T-helper 2 cell treated with Interferon-gamma antibody and Interleukin-4, amounts not matched to agents 5 μg/mL and 100 μg/mL, for 36 hours (primary cell): ENCODE data around the gene TAX1BP1.

Source experiments
- DNase-seq: peaks from one replicate; pipeline ENCODE4 v3.0.0; 2021; ENCODE audit warnings: low spot score
- H3K27ac Mint-ChIP-seq: one replicate; pipeline ENCODE4 v1.8.0; 2021; ENCODE audit warnings: mild to moderate bottlenecking, mixed read lengths
- H3K27me3 Mint-ChIP-seq: one replicate; pipeline ENCODE4 v1.8.0; 2021; ENCODE audit warnings: low read depth, mixed read lengths
- H3K36me3 Mint-ChIP-seq: one replicate; pipeline ENCODE4 v1.8.0; 2021; ENCODE audit warnings: low read depth, mixed read lengths
- H3K4me1 Mint-ChIP-seq: one replicate; pipeline ENCODE4 v1.8.0; 2021; ENCODE audit warnings: low read depth, mixed read lengths
- H3K4me3 Mint-ChIP-seq: one replicate; pipeline ENCODE4 v1.8.0; 2022; ENCODE audit warnings: mild to moderate bottlenecking, moderate library complexity, mixed read lengths
- H3K9me3 Mint-ChIP-seq: one replicate; pipeline ENCODE4 v1.8.0; 2021; ENCODE audit warnings: mixed read lengths

The TAX1BP1 gene

GRCh38 chr7:27825891-27826290 is 85.9 kb downstream of the TAX1BP1 start:
- no peak for DNase-seq
- Mint-ChIP-seq H3K4me1 (no peaks in the 10 kb centered on the region), H3K27me3 (no peaks in the 10 kb centered on the region), H3K9me3 (no peaks in the 10 kb centered on the region), H3K27ac (no peak overlapping the region), H3K36me3 (peaks cover 19% of the 10 kb centered on the region), H3K4me3 (no peak overlapping the region)

- Mint-ChIP-seq H3K27me3 (no peaks in the 10 kb centered on the region), H3K9me3 (no peaks in the 10 kb centered on the region), H3K27ac (no peak overlapping the region), H3K4me1 (no peaks in the 10 kb centered on the region), H3K4me3 (no peak overlapping the region), H3K36me3 (peaks cover 19% of the 10 kb centered on the region)
- DNase-seq = no peak
Measured at GRCh38 chr7:27826357-27826756, 86.4 kb downstream of the TAX1BP1 start.

GRCh38 chr7:27834179-27834921 is 94.4 kb downstream of the TAX1BP1 start:
- H3K27ac Mint-ChIP-seq = no peak overlapping the region
- H3K4me3 Mint-ChIP-seq = no peak overlapping the region
- DNase-seq = no peak
- H3K9me3 Mint-ChIP-seq = no peaks in the 10 kb centered on the region
- H3K4me1 Mint-ChIP-seq = no peaks in the 10 kb centered on the region
- H3K36me3 Mint-ChIP-seq = peaks cover 2% of the 10 kb centered on the region
- no peaks in the 10 kb centered on the region for H3K27me3 Mint-ChIP-seq

- Mint-ChIP-seq H3K9me3 (no peaks in the 10 kb centered on the region), H3K4me1 (no peaks in the 10 kb centered on the region), H3K27me3 (no peaks in the 10 kb centered on the region), H3K27ac (no peak overlapping the region), H3K36me3 (no peaks in the 10 kb centered on the region), H3K4me3 (no peak overlapping the region)
- no peak for DNase-seq
Measured at GRCh38 chr7:27835376-27835775, 95.4 kb downstream of the TAX1BP1 start.

- Mint-ChIP-seq H3K4me3 (no peak overlapping the region), H3K36me3 (no peaks in the 10 kb centered on the region), H3K27me3 (no peaks in the 10 kb centered on the region), H3K9me3 (no peaks in the 10 kb centered on the region), H3K4me1 (no peaks in the 10 kb centered on the region), H3K27ac (no peak overlapping the region)
- no peak for DNase-seq
Measured at GRCh38 chr7:27836536-27836935, 96.6 kb downstream of the TAX1BP1 start.

GRCh38 chr7:27839099-27839498 is 99.1 kb downstream of the TAX1BP1 start:
- no peaks in the 10 kb centered on the region for H3K4me1 Mint-ChIP-seq
- H3K4me3 Mint-ChIP-seq = no peak overlapping the region
- no peak overlapping the region for H3K27ac Mint-ChIP-seq
- no peaks in the 10 kb centered on the region for H3K9me3 Mint-ChIP-seq
- no peak for DNase-seq
- no peaks in the 10 kb centered on the region for H3K36me3 Mint-ChIP-seq
- H3K27me3 Mint-ChIP-seq = no peaks in the 10 kb centered on the region

GRCh38 chr7:27840313-27840712 is 100.4 kb downstream of the TAX1BP1 start:
- Mint-ChIP-seq H3K4me3 (no peak overlapping the region), H3K36me3 (no peaks in the 10 kb centered on the region)
- no peak for DNase-seq

GRCh38 chr7:27840760-27841364 is 100.9 kb downstream of the TAX1BP1 start:
- no peaks in the 10 kb centered on the region for H3K9me3 Mint-ChIP-seq
- DNase-seq = no peak
- no peaks in the 10 kb centered on the region for H3K27me3 Mint-ChIP-seq
- H3K4me3 Mint-ChIP-seq = no peak overlapping the region
- H3K4me1 Mint-ChIP-seq = no peaks in the 10 kb centered on the region
- no peak overlapping the region for H3K27ac Mint-ChIP-seq
- no peaks in the 10 kb centered on the region for H3K36me3 Mint-ChIP-seq

More at GRCh38 chr7:27840313-27840712, 100.4 kb downstream of the TAX1BP1 start:
- H3K27me3 Mint-ChIP-seq = no peaks in the 10 kb centered on the region
- H3K27ac Mint-ChIP-seq = no peak overlapping the region
- no peaks in the 10 kb centered on the region for H3K4me1 Mint-ChIP-seq
- no peaks in the 10 kb centered on the region for H3K9me3 Mint-ChIP-seq

- Mint-ChIP-seq H3K27me3 (no peaks in the 10 kb centered on the region), H3K4me3 (no peak overlapping the region), H3K4me1 (no peaks in the 10 kb centered on the region), H3K27ac (no peak overlapping the region), H3K36me3 (no peaks in the 10 kb centered on the region), H3K9me3 (no peaks in the 10 kb centered on the region)
- DNase-seq = no peak
Measured at GRCh38 chr7:27842094-27842692, 102.2 kb downstream of the TAX1BP1 start.

GRCh38 chr7:27842851-27843250 is 102.9 kb downstream of the TAX1BP1 start:
- H3K27ac Mint-ChIP-seq = no peak overlapping the region
- H3K4me1 Mint-ChIP-seq = no peaks in the 10 kb centered on the region
- no peaks in the 10 kb centered on the region for H3K36me3 Mint-ChIP-seq
- no peak for DNase-seq
- no peak overlapping the region for H3K4me3 Mint-ChIP-seq
- no peaks in the 10 kb centered on the region for H3K27me3 Mint-ChIP-seq
- H3K9me3 Mint-ChIP-seq = no peaks in the 10 kb centered on the region

GRCh38 chr7:27843584-27844305 is 103.8 kb downstream of the TAX1BP1 start:
- Mint-ChIP-seq H3K27me3 (no peaks in the 10 kb centered on the region), H3K4me1 (no peaks in the 10 kb centered on the region), H3K36me3 (no peaks in the 10 kb centered on the region), H3K9me3 (no peaks in the 10 kb centered on the region), H3K4me3 (no peak overlapping the region), H3K27ac (no peak overlapping the region)
- no peak for DNase-seq

GRCh38 chr7:27846388-27846787 is 106.4 kb downstream of the TAX1BP1 start:
- DNase-seq = no peak
- Mint-ChIP-seq H3K27ac (no peak overlapping the region), H3K4me1 (no peaks in the 10 kb centered on the region)

GRCh38 chr7:27850531-27850930 is 110.6 kb downstream of the TAX1BP1 start:
- Mint-ChIP-seq H3K36me3 (no peaks in the 10 kb centered on the region), H3K27ac (no peak overlapping the region), H3K4me3 (no peak overlapping the region), H3K9me3 (no peaks in the 10 kb centered on the region), H3K27me3 (peaks cover 2% of the 10 kb centered on the region), H3K4me1 (no peaks in the 10 kb centered on the region)
- DNase-seq = no peak

More at GRCh38 chr7:27846388-27846787, 106.4 kb downstream of the TAX1BP1 start:
- no peak overlapping the region for H3K4me3 Mint-ChIP-seq
- H3K9me3 Mint-ChIP-seq = no peaks in the 10 kb centered on the region
- no peaks in the 10 kb centered on the region for H3K27me3 Mint-ChIP-seq
- no peaks in the 10 kb centered on the region for H3K36me3 Mint-ChIP-seq
